ENCODE data around the gene MOV10L1. TPM values are rescaled to one million over a fixed set of nuclear protein-coding genes. Genes with fewer than 3 reads are reported as not detected.

MOV10L1 gene
- total RNA-seq, 2 donors from 2014 or later: not detected

DNA sequence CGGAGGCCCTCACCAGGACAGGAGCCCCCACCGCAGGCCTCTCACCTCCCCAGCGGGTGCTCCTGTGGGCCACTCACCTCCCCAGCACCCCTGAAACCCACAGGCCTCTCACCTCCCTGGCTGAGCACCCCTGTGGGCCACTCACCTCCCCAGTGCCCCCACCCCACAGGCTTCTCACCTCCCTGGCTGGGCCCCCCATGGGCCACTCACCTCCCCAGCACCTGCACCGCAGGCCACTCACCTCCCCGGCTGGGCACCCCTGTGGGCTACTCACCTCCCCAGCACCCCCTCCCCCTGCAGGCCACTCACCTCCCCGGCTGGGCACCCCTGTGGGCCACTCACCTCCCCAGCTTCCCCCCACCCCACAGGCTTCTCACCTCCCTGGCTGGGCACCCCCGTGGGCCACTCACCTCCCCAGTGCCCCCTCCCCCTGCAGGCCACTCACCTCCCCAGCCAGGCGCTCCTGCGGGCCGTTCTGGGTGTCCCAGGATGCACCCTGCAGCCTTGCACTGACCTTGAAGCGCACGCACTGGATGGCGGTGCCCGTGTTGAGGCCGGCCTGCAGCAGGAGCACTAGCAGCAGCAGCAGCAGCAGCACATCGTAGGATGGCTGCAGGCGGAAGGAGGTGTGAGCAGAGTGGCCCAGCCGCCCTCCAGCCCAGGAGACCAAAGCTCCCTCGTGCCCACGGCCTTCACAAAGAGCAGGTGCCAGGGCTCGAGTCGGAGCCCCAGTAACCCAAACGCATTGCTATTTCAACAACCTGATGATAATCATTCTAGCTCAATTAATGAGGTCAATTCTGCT is 26.0 kb upstream of the MOV10L1 start:
- Mint-ChIP-seq H3K4me3 (no peak overlapping the region), H3K36me3 (no peaks in the 10 kb centered on the region), H3K27ac (no peak overlapping the region), H3K27me3 (no peaks in the 10 kb centered on the region), H3K9me3 (no peaks in the 10 kb centered on the region), H3K4me1 (ENCODE audit: low read depth in 2 of 2) (no peaks in the 10 kb centered on the region)
- DNase-seq (ENCODE audit: low spot score) (no peak), ATAC-seq (no peak)

DNA sequence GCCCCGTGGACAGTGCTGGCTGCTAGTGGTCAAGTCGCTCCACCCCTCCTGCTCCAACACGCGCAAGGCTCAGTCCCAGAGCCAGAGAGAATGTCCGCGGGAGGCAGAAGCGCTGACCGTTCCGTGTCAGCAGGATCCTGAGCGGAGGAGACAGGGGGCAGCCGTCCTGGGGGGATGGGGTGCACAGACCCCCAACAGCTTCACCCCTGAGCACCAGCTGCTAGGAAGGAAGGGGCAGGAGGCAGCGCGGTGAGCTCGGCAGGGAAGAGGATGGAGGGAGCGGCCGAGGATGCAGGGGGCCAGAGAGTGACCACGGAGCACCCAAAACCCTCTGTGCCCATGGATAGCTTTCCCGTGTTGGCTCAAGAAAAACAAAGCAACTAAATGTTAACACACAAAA is 25.4 kb upstream of the MOV10L1 start:
- no peaks in the 10 kb centered on the region for H3K36me3 Mint-ChIP-seq
- H3K9me3 Mint-ChIP-seq: no peaks in the 10 kb centered on the region
- H3K4me3 Mint-ChIP-seq: no peak overlapping the region
- H3K27me3 Mint-ChIP-seq: no peaks in the 10 kb centered on the region
- DNase-seq (ENCODE audit: low spot score) (no peak), ATAC-seq (no peak)
- no peak overlapping the region for H3K27ac Mint-ChIP-seq
- H3K4me1 Mint-ChIP-seq (ENCODE audit: low read depth in 2 of 2): no peaks in the 10 kb centered on the region

DNA sequence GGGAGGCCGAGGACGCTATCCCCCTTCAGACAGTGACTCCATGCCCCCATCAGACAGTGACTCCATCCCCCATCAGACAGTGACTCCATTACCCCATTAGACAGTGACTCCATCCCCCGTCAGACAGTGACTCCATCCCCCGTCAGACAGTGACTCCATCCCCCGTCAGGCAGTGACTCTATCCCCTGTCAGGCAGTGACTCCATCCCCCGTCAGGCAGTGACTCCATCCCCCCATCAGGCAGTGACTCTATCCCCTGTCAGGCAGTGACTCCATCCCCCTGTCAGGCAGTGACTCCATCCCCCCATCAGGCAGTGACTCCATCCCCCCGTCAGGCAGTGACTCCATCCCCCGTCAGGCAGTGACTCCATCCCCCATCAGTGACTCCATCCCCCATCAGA is 22.6 kb upstream of the MOV10L1 start:
- Mint-ChIP-seq H3K27me3 (no peaks in the 10 kb centered on the region), H3K9me3 (no peaks in the 10 kb centered on the region), H3K4me3 (no peak overlapping the region), H3K4me1 (ENCODE audit: low read depth in 2 of 2) (no peaks in the 10 kb centered on the region), H3K36me3 (no peaks in the 10 kb centered on the region), H3K27ac (no peak overlapping the region)
- no peak for ATAC-seq
- no peak for DNase-seq (ENCODE audit: low spot score)

DNA sequence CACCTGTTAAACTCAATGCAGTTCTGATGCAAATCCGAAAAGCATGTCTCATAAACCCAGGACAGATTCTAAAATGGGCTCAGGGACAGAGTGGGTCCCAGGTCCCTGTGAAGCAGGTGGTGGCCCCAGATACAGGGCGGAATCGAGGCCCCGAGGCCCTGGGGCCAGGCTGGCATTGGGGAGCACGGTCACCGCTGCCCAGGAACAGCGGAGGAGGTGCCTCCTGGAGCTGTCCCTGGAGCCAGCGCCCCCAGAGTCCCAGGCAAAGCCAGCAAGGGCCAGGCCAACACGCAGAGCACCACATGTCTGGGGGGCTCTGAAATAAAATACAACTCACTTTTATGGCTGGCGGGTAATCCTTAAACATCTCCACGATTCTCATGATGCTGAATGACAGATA is 21.7 kb upstream of the MOV10L1 start:
- ATAC-seq: no peak
- H3K36me3 Mint-ChIP-seq: no peaks in the 10 kb centered on the region
- H3K9me3 Mint-ChIP-seq: no peaks in the 10 kb centered on the region
- H3K4me3 Mint-ChIP-seq: no peak overlapping the region
- no peaks in the 10 kb centered on the region for H3K27me3 Mint-ChIP-seq
- no peaks in the 10 kb centered on the region for H3K4me1 Mint-ChIP-seq (ENCODE audit: low read depth in 2 of 2)
- no peak for DNase-seq (ENCODE audit: low spot score)
- H3K27ac Mint-ChIP-seq: no peak overlapping the region

DNA sequence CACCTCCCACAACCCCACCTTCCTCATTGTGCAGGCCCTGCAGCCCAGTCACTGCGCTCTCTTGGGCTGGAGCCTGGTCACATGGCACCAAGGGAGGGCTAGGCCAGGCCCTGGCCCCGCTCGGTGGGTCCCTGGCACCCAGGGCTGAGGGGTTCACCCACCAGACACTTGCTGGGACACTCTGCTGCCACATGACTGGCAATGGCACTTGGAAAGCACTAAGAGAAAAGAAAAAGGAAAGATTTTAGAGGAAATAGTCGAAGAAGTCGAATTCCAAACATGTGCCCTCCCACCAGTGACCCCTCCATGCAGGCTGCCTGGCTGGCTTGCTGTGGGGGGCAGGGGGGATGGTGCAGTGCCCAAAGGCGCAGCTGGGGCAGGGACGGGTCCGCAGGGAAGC is 19.4 kb upstream of the MOV10L1 start:
- ATAC-seq (no peak), DNase-seq (ENCODE audit: low spot score) (no peak)
- no peak overlapping the region for H3K27ac Mint-ChIP-seq
- no peaks in the 10 kb centered on the region for H3K9me3 Mint-ChIP-seq
- no peaks in the 10 kb centered on the region for H3K36me3 Mint-ChIP-seq
- no peaks in the 10 kb centered on the region for H3K4me1 Mint-ChIP-seq (ENCODE audit: low read depth in 2 of 2)
- no peak overlapping the region for H3K4me3 Mint-ChIP-seq
- no peaks in the 10 kb centered on the region for H3K27me3 Mint-ChIP-seq

DNA sequence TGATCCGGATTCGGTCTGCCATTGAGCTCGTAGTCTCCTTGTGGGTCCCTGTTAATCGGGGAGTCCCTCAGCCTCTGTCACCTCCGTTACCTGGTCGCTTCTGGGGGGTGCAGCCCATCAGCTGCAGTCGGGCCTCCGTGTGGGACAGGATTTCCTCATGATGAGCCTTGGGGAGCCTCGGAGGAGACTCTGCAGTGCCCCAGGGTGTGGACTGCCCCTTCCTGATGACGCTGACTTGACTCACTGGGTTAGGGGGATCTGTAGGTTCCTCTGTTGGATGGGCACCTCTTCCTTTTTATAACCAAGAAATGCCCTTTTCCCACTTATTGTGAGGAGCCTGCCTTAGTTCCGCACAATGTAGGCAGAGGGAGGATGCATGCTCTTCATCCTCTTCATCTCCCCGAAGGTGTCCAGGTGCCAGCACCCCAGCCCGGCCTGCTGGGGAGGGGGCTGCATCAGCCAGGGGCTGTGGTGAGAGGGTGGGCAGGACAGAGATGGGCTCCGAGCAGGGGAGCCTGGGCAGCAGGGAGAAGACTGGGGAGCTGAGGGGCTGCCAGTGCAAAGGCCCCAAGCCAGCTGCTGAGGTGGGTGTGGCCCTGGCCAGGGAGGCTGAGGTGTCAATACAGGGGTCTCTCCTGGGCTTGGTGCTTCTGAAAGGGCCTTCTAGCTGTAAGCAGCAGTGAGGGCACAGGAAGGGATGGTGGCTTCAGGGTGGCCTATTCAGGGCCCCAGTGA is 18.2 kb upstream of the MOV10L1 start:
- Mint-ChIP-seq H3K27me3 (no peaks in the 10 kb centered on the region), H3K4me3 (no peak overlapping the region), H3K36me3 (no peaks in the 10 kb centered on the region), H3K27ac (no peak overlapping the region), H3K4me1 (ENCODE audit: low read depth in 2 of 2) (no peaks in the 10 kb centered on the region), H3K9me3 (no peaks in the 10 kb centered on the region)
- ATAC-seq (no peak), DNase-seq (ENCODE audit: low spot score) (no peak)

DNA sequence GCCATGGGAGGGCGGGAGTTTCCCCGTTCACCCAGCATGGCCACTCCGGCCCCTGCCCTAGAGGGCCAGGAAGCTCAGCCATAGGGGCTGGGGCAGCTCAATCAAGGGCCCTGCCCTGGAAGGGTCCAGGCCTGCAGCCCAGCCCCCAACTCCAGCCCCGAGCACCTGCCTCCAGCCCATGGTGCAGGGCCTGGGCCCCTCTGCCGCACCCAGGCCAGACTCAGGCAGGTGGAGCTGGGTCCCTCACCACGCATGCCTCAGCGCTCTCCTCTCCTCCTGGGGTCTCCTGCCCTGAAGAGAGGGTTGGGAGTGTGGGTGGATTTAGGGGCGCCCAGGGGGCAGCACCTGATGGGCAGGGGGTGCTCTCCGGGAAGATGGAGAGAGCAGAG is 17.6 kb upstream of the MOV10L1 start:
- Mint-ChIP-seq H3K27ac (no peak overlapping the region), H3K36me3 (no peaks in the 10 kb centered on the region), H3K9me3 (no peaks in the 10 kb centered on the region), H3K27me3 (no peaks in the 10 kb centered on the region), H3K4me1 (ENCODE audit: low read depth in 2 of 2) (no peaks in the 10 kb centered on the region), H3K4me3 (no peak overlapping the region)
- ATAC-seq (peak in 1 of 2 donors; percentile 26), DNase-seq (ENCODE audit: low spot score) (peak; percentile 56)

DNA sequence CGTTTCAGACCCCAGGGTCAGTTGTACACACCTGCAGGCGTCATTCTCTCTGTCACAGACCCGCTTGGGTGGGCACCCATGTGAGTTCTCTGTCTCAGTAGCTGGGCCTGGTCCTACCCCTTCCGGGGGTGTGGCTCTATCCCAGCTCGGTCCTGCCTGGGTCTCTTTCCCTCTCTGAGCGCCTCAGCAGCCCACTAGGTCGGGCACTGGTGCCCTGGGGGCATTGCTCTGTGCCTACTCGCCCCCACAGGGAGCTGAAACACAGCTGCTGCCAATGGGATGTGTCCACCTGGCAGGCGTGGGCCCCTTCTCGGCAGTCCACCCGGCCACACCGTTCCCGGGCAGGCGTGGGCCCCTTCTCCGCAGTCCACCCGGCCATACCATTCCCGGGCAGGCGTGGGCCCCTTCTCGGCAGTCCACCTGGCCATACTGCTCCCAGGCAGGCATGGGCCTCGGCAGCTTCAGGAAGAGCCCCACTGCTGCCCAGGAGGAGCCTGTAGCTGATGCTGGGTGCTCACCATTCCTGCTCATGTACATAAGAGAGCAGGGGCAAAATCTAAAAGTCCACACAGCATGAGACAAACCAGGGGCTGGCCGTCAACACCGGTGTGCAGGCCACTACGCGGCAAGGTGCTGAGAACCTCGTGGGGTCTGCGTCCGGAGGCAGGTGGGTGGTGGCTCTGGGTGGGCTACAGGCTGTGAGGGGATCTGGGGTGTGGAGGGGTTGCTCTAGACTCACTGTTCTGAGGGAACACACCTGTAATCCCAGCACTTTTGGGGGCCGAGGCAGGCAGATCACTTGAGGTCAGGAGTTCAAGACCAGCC is 16.9 kb upstream of the MOV10L1 start:
- Mint-ChIP-seq H3K27me3 (no peaks in the 10 kb centered on the region), H3K9me3 (no peaks in the 10 kb centered on the region), H3K4me3 (no peak overlapping the region), H3K36me3 (no peaks in the 10 kb centered on the region), H3K4me1 (ENCODE audit: low read depth in 2 of 2) (no peaks in the 10 kb centered on the region), H3K27ac (no peak overlapping the region)
- peak; percentile 59 for DNase-seq (ENCODE audit: low spot score)
- peak in 1 of 2 donors; percentile 4 for ATAC-seq

DNA sequence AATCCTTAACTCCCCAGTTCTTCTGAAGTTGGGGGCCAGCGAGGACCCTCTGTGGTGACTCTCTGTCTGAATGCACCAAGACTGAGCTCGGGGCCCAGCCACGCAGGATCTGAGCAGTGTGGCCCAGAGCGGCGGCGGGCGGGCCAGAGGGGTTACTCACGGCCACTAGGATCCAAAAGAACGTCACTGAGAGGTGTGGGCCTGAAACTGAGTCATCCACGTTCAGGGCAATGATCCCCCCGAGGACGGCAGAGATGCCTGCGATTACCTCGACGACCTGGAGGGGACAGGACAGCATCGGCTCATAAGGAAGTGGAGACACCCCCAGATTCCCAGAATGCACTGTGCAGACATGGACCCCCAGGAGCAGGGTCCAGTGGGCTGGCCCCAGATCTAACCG is 15.8 kb upstream of the MOV10L1 start:
- H3K4me1 Mint-ChIP-seq (ENCODE audit: low read depth in 2 of 2): no peaks in the 10 kb centered on the region
- H3K27me3 Mint-ChIP-seq: no peaks in the 10 kb centered on the region
- no peak overlapping the region for H3K4me3 Mint-ChIP-seq
- H3K27ac Mint-ChIP-seq: no peak overlapping the region
- ATAC-seq: no peak
- no peaks in the 10 kb centered on the region for H3K36me3 Mint-ChIP-seq
- H3K9me3 Mint-ChIP-seq: no peaks in the 10 kb centered on the region
- peak; percentile 59 for DNase-seq (ENCODE audit: low spot score)

DNA sequence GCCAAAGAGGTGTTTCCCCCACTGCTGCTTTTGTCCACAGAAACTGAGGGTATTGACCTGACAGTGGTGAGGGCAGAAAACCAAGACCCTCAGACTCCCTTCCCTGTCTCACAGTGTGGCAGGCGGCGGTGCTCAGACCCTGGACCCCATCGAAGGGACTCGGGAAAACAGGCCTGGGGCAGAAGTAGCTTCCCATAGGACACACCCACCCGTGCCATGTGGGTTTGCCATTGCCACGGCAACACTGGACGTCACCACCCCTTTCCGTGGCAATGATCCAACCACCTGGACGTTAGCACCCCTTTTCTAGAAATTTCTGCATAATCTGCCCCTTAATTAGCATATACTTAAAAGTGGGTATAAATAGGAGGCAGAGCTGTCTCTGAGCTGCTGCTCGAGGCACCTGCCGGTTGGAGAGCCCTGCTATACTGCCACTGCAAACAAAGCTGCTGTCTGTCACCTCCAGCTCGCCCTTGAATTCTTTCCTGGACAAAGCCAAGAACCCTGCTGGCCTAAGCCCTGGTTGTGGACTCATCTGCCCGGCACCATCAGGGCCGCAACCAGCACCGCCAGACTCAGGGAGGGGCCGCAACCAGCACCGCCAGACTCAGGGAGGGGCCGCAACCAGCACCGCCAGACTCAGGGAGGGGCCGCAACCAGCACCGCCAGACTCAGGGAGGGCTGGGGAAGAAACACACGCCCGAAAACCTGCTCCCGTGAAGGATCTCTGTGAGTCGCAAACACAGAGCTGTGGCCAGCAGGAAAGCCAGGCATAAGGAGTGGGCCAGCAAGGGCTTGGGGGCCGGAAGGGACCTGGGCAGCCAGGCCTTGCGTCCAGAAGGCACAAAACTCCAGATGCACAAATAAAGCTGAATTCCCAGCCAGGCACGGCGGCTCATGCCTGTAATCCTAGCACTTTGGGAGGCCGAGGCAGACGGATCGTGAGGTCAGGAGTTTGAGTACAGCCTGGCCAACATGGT is 15.0 kb upstream of the MOV10L1 start:
- Mint-ChIP-seq H3K27ac (no peak overlapping the region), H3K27me3 (no peaks in the 10 kb centered on the region), H3K36me3 (no peaks in the 10 kb centered on the region), H3K4me1 (ENCODE audit: low read depth in 2 of 2) (no peaks in the 10 kb centered on the region), H3K9me3 (no peaks in the 10 kb centered on the region), H3K4me3 (no peak overlapping the region)
- no peak for DNase-seq (ENCODE audit: low spot score)
- no peak for ATAC-seq

DNA sequence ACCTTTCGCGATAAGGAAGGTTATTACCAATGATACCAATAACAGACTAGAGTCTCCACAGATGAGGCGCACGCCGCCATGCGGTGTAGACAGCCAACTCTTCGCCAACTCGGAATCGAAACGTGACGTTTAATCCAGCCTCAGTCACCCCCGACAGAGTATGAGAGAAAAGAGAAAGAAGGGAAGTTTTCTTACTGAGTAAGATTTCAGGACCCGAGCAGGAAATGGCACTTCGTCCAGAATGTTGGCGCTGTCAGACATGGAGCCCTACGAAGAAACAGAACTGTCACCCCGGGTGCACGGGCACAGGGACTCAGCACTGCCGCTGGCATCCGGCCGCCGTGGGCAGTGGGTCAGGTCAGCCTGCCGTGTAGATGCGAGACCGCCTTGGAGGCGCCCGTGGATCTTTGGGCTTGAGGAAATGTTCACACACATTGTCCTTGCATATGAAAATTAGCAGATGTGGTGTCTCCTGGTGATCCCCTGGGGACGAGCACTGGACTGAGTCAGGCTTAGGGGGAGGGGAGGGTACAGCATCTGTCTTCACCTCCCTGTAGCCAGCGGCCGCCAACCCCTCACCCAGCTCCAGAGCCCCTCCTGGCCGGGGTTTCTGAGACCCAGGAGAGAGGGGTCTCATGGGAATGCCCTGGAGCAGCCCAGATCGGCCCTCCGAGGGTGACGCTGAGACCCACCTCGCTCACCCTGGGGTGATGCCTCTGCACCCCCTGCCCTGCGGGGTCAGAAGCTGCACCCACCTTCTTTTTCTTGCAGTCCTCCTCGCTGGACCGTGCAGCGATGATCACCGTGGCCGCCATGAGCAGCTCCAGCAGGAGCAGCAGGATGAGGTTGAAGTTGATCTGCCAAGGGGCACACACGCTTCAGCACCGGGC is 12.9 kb upstream of the MOV10L1 start:
- Mint-ChIP-seq H3K27ac (no peak overlapping the region), H3K27me3 (no peaks in the 10 kb centered on the region), H3K9me3 (no peaks in the 10 kb centered on the region), H3K4me1 (ENCODE audit: low read depth in 2 of 2) (peaks cover 0 to 6% of the 10 kb centered on the region in 2 donors), H3K4me3 (no peak overlapping the region), H3K36me3 (no peaks in the 10 kb centered on the region)
- DNase-seq (ENCODE audit: low spot score) (peak; percentile 45), ATAC-seq (peak in 1 of 2 donors; percentile 37)

DNA sequence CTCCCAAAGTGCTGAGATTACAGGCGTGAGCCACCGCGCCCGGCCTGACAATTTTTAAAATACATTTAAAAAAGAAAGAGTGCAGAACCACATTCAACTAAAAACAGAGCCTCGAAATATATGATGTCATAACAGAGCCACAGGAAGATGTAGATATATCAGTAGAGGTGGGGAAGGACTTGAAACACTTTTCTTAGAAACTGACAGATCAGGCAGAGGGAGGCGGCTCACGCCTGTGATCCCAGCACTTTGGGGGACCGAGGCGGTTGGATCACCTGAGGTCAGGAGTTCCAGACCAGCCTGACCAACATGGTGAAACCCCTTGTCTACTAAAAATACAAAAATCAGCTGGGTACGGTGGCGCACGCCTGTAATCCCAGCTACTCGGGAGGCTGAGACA is 11.6 kb upstream of the MOV10L1 start:
- no peak overlapping the region for H3K4me3 Mint-ChIP-seq

More for the DNA sequence above, 11.6 kb upstream of the MOV10L1 start:
- H3K27me3 Mint-ChIP-seq: no peaks in the 10 kb centered on the region
- ATAC-seq (no peak), DNase-seq (ENCODE audit: low spot score) (no peak)
- no peaks in the 10 kb centered on the region for H3K9me3 Mint-ChIP-seq
- H3K27ac Mint-ChIP-seq: no peak overlapping the region
- H3K36me3 Mint-ChIP-seq: no peaks in the 10 kb centered on the region
- peaks cover 0 to 11% of the 10 kb centered on the region in 2 donors for H3K4me1 Mint-ChIP-seq (ENCODE audit: low read depth in 2 of 2)

Data from natural killer cell treated with Interleukin-12 subunit alpha and Interleukin-12 subunit beta and Interleukin-15 and Interleukin-18, amount 100 ng/mL, for 72 hours (primary cell).